Measurements from ENCODE around the gene ZDHHC14.
A peak's percentile ranks its signal among the peaks of the same experiment; 100 is the strongest.
"Not testable (repeated sequence)": the region's sequence is repeated elsewhere in the genome, so short reads cannot be mapped to it uniquely, and the experiment has no call there.

ZDHHC14 gene

GRCh38 chr6:157713451-157714152 is 332.6 kb downstream of the ZDHHC14 start:
- TF ChIP-seq, protein P1, sequence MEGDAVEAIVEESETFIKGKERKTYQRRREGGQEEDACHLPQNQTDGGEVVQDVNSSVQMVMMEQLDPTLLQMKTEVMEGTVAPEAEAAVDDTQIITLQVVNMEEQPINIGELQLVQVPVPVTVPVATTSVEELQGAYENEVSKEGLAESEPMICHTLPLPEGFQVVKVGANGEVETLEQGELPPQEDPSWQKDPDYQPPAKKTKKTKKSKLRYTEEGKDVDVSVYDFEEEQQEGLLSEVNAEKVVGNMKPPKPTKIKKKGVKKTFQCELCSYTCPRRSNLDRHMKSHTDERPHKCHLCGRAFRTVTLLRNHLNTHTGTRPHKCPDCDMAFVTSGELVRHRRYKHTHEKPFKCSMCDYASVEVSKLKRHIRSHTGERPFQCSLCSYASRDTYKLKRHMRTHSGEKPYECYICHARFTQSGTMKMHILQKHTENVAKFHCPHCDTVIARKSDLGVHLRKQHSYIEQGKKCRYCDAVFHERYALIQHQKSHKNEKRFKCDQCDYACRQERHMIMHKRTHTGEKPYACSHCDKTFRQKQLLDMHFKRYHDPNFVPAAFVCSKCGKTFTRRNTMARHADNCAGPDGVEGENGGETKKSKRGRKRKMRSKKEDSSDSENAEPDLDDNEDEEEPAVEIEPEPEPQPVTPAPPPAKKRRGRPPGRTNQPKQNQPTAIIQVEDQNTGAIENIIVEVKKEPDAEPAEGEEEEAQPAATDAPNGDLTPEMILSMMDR (IDR thresholded peaks at IDR 0.05; ENCODE audit: low read depth, low read length), result no peak
- H3K4me3 ChIP-seq (replicated peaks in 1 of 2; ENCODE audit: low read depth in 2 of 2, low read length in 2 of 2), result no peak overlapping the region
- DNase-seq (ENCODE audit: low read depth in 2 of 2), result no peak

- TF ChIP-seq, protein P1 (IDR thresholded peaks at IDR 0.05; ENCODE audit: low read depth, low read length), result no peak
- no peak overlapping the region for H3K4me3 ChIP-seq (replicated peaks in 1 of 2; ENCODE audit: low read depth in 2 of 2, low read length in 2 of 2)
- peak; percentile 11 to 40 for DNase-seq (ENCODE audit: low read depth in 2 of 2)
Measured at GRCh38 chr6:157714153-157714490, 333.1 kb downstream of the ZDHHC14 start.

- DNase-seq (ENCODE audit: low read depth in 2 of 2), result peak; percentile 94 to 98
- H3K4me3 ChIP-seq (replicated peaks in 1 of 2; ENCODE audit: low read depth in 2 of 2, low read length in 2 of 2), result no peak overlapping the region
- TF ChIP-seq, protein P1 (IDR thresholded peaks at IDR 0.05; ENCODE audit: low read depth, low read length), result no peak
Measured at GRCh38 chr6:157715728-157716164, 334.8 kb downstream of the ZDHHC14 start.

DNA sequence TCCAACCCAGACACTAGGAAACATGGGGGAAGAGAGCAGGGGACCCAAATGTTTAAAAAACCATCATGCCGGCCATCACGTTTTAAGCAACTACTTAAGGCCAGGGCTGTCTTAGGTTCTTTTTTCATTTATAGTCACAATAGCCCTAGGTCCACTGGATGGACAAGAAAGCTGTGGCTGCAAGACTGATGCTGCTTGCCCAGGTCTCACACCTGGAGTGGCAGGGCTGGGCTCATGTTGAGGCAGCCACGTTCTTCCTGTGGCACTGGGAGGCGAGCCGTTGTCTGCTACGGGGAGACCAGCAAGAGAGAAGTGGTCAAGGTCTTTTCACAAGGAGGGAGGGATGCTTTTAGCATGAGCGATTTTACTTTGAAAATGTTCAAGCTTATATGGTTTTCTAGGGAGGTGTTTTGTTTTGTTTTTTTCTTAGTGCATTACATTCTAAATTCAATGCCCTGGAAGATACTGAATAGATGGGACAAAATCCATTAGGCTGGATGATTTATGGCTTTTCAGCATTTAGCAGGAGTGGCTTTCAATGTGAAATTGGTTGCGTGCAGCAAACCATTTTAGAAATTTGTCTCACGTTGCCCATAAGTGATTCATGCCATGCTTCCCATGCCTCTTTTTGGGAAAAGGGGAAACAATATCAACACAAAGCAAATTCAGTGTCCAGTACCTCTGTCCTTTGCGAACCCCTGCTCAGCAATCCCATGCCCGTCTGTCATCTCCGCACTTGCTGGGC is 335.4 kb downstream of the ZDHHC14 start:
- H3K4me3 ChIP-seq (replicated peaks in 1 of 2; ENCODE audit: low read depth in 2 of 2, low read length in 2 of 2), result no peak overlapping the region
- TF ChIP-seq, protein P1 (IDR thresholded peaks at IDR 0.05; ENCODE audit: low read depth, low read length), result no peak
- no peak for DNase-seq (ENCODE audit: low read depth in 2 of 2)

GRCh38 chr6:157717340-157717748 is 336.4 kb downstream of the ZDHHC14 start:
- no peak overlapping the region for H3K4me3 ChIP-seq (replicated peaks in 1 of 2; ENCODE audit: low read depth in 2 of 2, low read length in 2 of 2)
- TF ChIP-seq, protein P1 (IDR thresholded peaks at IDR 0.05; ENCODE audit: low read depth, low read length), result no peak
- no peak for DNase-seq (ENCODE audit: low read depth in 2 of 2)

- H3K4me3 ChIP-seq (replicated peaks in 1 of 2; ENCODE audit: low read depth in 2 of 2, low read length in 2 of 2), result no peak overlapping the region
- TF ChIP-seq, protein P1 (IDR thresholded peaks at IDR 0.05; ENCODE audit: low read depth, low read length), result no peak
- DNase-seq (ENCODE audit: low read depth in 2 of 2), result no peak
Measured at GRCh38 chr6:157718503-157719187, 337.7 kb downstream of the ZDHHC14 start.

- not testable (repeated sequence) for H3K4me3 ChIP-seq (replicated peaks in 1 of 2; ENCODE audit: low read depth in 2 of 2, low read length in 2 of 2); DNase-seq (ENCODE audit: low read depth in 2 of 2)
Measured at GRCh38 chr6:157720964-157721363, 340.0 kb downstream of the ZDHHC14 start.

All from cardiac fibroblast (primary cell).